ES-I3 (cell line): ENCODE data around the gene MISP3.
"Not testable (repeated sequence)": the region's sequence is repeated elsewhere in the genome, so short reads cannot be mapped to it uniquely, and the experiment has no call there.

Experiments used
- H3K36me3 ChIP-seq: 2 replicates; pipeline ENCODE4 v1.6.1; 2013; ENCODE audit warnings: mild to moderate bottlenecking, low read length, control low read depth, moderate library complexity; ENCODE audit not compliant: insufficient read depth
- H3K4me1 ChIP-seq: 2 replicates; pipeline ENCODE4 v1.6.1; 2013; ENCODE audit warnings: mild to moderate bottlenecking, control low read depth, low read length; ENCODE audit not compliant: insufficient read depth
- H3K9ac ChIP-seq: 2 replicates; pipeline ENCODE4 v1.6.1; 2013; ENCODE audit warnings: low read depth, mild to moderate bottlenecking, low read length, moderate library complexity
- H3K9me3 ChIP-seq: 2 replicates; pipeline ENCODE4 v1.6.1; 2013; ENCODE audit warnings: mild to moderate bottlenecking, low read length, moderate library complexity; ENCODE audit not compliant: control insufficient read depth, insufficient read depth

Gene MISP3

GRCh38 chr19:14072535-14073260 is at the start of gene MISP3:
MISP3 (plus strand) TSS chr19:14072786; CDS start chr19:14073310, 524 bp downstream.
- Histone ChIP-seq H3K36me3 (no peaks in the 10 kb centered on the region), H3K4me1 (no peaks in the 10 kb centered on the region; the same call in 1 of the 2 replicates), H3K9ac (peak within 1 kb of the TSS; percentile 74; the same call in 1 of the 2 replicates), H3K9me3 (no peaks in the 10 kb centered on the region)

GRCh38 chr19:14023404-14024235 is 49.0 kb upstream of the MISP3 start:
- Histone ChIP-seq H3K4me1 (peaks cover 5% of the 10 kb centered on the region; the same call in 1 of the 2 replicates), H3K36me3 (no peaks in the 10 kb centered on the region), H3K9ac (no peak overlapping the region), H3K9me3 (no peaks in the 10 kb centered on the region)

DNA sequence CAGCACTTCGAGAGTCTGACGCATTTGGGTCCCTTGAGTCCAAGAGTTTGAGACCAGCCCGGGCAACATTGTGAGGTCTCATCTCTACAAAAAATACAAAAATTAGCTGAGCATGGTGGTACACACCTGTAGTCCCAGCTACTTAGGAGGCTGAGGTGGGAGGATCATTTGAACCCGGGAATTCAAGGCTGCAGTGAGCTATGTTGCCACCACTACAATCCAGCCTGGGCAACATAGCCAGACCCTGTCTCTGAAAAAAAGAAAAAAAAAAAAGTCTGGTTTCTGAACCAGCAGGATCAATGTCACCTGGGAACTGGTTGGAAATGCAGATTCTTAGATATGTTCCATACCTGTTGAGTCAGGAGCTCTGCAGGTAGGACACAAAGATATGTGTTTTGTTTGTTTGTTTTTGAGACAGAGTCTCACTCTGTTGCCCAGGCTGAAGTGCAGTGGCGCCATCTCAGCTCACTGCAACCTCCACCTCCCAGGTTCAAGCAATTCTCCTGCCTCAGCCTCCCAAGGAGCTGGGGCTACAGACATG is 45.9 kb upstream of the MISP3 start:
- not testable (repeated sequence) for H3K36me3 ChIP-seq, H3K9ac ChIP-seq, H3K9me3 ChIP-seq, H3K4me1 ChIP-seq

DNA sequence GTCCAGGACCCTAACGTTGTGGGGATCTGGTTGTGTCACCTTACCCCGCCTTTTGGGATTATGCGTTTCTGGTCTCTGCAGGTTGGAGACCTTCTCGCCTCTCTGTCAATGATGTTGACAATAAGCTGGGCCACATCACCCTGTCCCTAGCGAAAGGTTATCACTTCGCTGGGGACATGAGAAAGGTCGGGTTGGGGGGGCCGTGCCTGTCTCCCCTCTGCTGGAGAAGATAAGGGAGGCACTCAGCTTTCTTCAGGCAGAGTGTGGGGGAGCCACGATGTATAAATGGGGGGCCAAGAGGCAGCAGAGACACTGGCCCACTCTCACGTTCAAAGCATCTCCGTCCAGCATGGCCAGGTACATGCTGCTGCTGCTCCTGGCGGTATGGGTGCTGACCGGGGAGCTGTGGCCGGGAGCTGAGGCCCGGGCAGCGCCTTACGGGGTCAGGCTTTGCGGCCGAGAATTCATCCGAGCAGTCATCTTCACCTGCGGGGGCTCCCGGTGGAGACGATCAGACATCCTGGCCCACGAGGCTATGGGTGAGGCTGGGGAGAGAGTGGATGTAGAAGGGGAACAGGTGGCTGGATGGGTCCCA is 44.6 kb upstream of the MISP3 start, which contains the start of gene RLN3:
TSS of gene RLN3 (plus strand) at position 293 of the 595 bp plus-strand sequence. CDS start at position 350, 57 bp downstream.
- Histone ChIP-seq H3K36me3 (no peaks in the 10 kb centered on the region), H3K9me3 (no peaks in the 10 kb centered on the region), H3K9ac (no peak within 1 kb of the TSS), H3K4me1 (peaks cover 5% of the 10 kb centered on the region; the same call in 1 of the 2 replicates)

DNA sequence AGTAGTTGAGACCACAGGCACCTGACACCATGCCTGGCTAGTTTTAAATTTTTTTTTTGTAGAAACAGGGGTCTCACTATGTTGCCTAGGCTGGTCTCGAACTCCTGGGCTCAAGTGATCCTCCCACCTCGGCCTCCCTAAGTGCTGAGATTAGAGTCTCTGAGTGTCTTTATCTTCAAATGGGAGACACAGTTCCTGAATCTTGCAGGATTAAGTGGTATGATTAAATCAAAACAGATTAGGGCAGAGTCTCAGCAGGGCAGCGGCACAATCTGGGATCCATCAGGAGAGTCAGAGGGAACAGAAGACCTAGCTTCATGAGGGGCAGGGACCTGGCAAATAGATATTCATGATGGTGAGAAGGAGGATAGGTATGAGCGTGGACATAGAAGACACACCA is 43.7 kb upstream of the MISP3 start:
- no peaks in the 10 kb centered on the region for H3K36me3 ChIP-seq
- no peak overlapping the region for H3K9ac ChIP-seq
- H3K9me3 ChIP-seq: no peaks in the 10 kb centered on the region
- peaks cover 1% of the 10 kb centered on the region; the same call in 1 of the 2 replicates for H3K4me1 ChIP-seq

GRCh38 chr19:14030997-14031718 is 41.4 kb upstream of the MISP3 start:
- H3K9ac ChIP-seq: peak overlapping the region; percentile 56
- no peaks in the 10 kb centered on the region for H3K9me3 ChIP-seq
- no peaks in the 10 kb centered on the region for H3K4me1 ChIP-seq
- H3K36me3 ChIP-seq: no peaks in the 10 kb centered on the region

DNA sequence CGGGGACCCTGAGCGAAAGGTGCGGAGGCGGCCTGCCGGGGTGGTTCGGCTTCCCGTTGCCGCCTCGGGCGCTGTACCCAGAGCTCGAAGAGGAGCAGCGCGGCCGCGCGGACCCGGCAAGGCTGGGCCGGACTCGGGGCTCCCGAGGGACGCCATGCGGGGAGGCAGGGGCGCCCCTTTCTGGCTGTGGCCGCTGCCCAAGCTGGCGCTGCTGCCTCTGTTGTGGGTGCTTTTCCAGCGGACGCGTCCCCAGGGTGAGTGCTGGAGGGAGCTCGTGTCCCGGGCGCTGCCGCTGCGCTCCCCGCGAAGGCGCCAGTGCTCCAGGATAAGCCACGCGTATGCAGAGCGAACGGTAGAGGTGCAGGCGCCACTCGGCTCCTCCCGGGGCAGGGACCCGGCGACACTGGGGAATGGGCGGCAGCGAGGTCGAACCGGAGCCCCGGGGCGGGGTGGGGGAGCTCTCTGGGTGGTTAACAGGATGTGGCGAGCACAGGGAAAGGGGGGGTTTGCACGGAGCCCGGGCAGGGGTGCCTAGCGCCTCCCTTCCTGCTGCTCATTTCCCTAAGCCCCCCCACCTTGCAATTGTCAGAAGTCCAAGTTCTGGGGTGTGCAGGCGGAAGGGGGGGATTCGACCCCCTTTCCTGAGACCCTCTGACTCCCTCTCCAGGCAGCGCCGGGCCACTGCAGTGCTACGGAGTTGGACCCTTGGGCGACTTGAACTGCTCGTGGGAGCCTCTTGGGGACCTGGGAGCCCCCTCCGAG is 40.7 kb upstream of the MISP3 start, which contains the start of gene IL27RA:
TSS of gene IL27RA (plus strand) at position 44 of the 762 bp plus-strand sequence. CDS start at position 155, 111 bp downstream.
- Histone ChIP-seq H3K9ac (peak within 1 kb of the TSS; percentile 56), H3K9me3 (no peaks in the 10 kb centered on the region), H3K4me1 (no peaks in the 10 kb centered on the region), H3K36me3 (no peaks in the 10 kb centered on the region)

DNA sequence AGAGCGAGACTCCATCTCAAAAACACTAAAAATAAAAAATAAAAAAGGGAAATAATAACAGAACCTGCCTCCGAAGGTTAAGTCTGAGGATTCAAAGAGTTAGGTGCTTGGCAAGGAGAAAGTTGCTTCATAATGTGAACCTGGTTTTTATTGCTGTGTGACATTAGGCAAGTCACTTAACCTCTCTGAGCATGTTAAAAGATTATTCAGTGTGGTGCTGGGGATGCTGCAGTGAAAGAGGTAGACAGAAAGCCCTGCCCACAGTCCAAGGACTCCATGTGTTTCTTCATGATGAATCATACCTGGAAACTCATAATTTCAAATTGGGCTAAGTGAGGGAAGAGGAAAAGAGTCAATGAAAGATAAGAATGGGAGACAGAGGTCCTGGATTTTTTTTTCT is 38.6 kb upstream of the MISP3 start:
- H3K9me3 ChIP-seq: no peaks in the 10 kb centered on the region
- H3K36me3 ChIP-seq: no peaks in the 10 kb centered on the region
- no peak overlapping the region for H3K9ac ChIP-seq
- no peaks in the 10 kb centered on the region for H3K4me1 ChIP-seq

DNA sequence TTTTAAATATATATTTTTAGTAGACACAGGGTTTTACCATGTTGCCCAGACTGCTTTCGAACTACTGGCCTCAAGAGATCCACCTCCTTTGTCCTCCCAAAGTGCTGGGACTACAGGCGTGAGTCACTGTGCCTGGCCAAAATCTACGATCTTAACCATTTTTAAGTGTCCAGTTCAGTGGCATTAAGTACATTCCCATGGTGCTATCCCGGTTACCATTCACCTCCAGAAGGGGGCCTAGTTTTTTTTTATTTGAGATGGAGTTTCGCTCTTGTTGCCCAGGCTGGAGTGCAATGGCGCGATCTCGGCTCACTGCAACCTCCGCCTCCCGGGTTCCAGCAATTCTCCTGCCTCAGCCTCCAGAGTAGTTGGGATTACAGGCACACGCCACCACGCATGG is 37.4 kb upstream of the MISP3 start:
- not testable (repeated sequence) for H3K9ac ChIP-seq, H3K4me1 ChIP-seq, H3K9me3 ChIP-seq, H3K36me3 ChIP-seq

GRCh38 chr19:14035706-14036105 is 36.9 kb upstream of the MISP3 start:
- Histone ChIP-seq H3K36me3 (no peaks in the 10 kb centered on the region), H3K9ac (no peak overlapping the region)

DNA sequence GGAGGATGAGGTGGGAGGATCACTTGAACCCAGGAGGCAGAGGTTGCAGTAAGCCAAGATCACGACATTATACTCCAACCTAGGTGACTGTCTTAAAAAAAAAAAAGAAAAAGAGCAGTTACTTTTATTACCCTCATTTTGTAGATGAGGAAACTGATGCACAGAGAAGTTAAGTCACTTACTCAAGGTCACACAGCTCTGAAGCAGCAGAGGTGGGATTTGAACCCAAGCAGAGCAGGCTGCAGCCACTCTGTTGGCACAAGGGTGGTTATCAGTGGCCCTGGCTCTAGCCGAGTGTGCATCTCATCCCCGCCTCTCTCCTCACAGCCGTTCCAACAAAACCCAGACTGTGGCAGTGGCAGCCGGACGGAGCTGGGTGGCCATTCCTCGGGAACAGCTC is 33.4 kb upstream of the MISP3 start:
- H3K9ac ChIP-seq: no peak overlapping the region
- H3K4me1 ChIP-seq: no peaks in the 10 kb centered on the region; the same call in 1 of the 2 replicates
- no peaks in the 10 kb centered on the region for H3K9me3 ChIP-seq
- no peaks in the 10 kb centered on the region for H3K36me3 ChIP-seq

More at GRCh38 chr19:14035706-14036105, 36.9 kb upstream of the MISP3 start:
- Histone ChIP-seq H3K9me3 (no peaks in the 10 kb centered on the region), H3K4me1 (no peaks in the 10 kb centered on the region)

GRCh38 chr19:14042659-14043608 is 29.7 kb upstream of the MISP3 start:
- not testable (repeated sequence) for H3K9ac ChIP-seq, H3K4me1 ChIP-seq, H3K9me3 ChIP-seq, H3K36me3 ChIP-seq
